ENCODE data around the gene MORN3. TPM values are rescaled to one million over a fixed set of nuclear protein-coding genes. Genes with fewer than 3 reads are reported as not detected.

The MORN3 gene
- total and polyA plus RNA-seq, 9 of the 15 experiments (the other 6 are each of a cell fraction or from before 2014, with no cell fraction given), result 0.09 to 0.27 (median 0.20) TPM

DNA sequence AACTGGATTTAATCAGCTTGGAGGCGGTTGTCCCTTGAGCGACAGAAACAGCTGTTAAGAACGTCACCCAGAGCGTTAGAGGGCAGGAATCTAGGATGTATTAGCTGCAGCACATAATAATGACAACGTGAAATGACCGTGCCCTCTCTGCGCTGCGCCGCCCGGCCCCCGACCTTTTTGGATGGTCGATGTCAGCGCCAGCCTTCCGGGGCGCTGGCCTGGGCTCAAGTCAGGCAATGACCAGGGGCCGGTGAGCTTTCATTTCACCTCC is 42.7 kb upstream of the MORN3 start (continued):
- TF ChIP-seq PCBP1 (IDR thresholded peaks at IDR 0.05; ENCODE audit: low read depth, low read length, poor library complexity, severe bottlenecking), result no peak
- TF ChIP-seq SNIP1 (IDR thresholded peaks at IDR 0.05; ENCODE audit: low read depth), result no peak
- TF ChIP-seq ILK (tag; IDR thresholded peaks at IDR 0.05; ENCODE audit: borderline replicate concordance, low read depth), result no peak
- TF ChIP-seq, protein P1, sequence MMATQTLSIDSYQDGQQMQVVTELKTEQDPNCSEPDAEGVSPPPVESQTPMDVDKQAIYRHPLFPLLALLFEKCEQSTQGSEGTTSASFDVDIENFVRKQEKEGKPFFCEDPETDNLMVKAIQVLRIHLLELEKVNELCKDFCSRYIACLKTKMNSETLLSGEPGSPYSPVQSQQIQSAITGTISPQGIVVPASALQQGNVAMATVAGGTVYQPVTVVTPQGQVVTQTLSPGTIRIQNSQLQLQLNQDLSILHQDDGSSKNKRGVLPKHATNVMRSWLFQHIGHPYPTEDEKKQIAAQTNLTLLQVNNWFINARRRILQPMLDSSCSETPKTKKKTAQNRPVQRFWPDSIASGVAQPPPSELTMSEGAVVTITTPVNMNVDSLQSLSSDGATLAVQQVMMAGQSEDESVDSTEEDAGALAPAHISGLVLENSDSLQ (IDR thresholded peaks at IDR 0.05), result peak; percentile 83
- TF ChIP-seq NUFIP1 (IDR thresholded peaks at IDR 0.05; ENCODE audit: partially characterized antibody), result no peak
- TF ChIP-seq ZNF277 (CRISPR knock-in tag; IDR thresholded peaks at IDR 0.05; ENCODE audit: borderline replicate concordance), result no peak
- TF ChIP-seq, protein P2, sequence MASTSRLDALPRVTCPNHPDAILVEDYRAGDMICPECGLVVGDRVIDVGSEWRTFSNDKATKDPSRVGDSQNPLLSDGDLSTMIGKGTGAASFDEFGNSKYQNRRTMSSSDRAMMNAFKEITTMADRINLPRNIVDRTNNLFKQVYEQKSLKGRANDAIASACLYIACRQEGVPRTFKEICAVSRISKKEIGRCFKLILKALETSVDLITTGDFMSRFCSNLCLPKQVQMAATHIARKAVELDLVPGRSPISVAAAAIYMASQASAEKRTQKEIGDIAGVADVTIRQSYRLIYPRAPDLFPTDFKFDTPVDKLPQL (IDR thresholded peaks at IDR 0.05; ENCODE audit: extremely low read depth, insufficient read length), result no peak
- peak; percentile 98 for TF ChIP-seq DACH1 (IDR thresholded peaks at IDR 0.05; ENCODE audit: partially characterized antibody)
- TF ChIP-seq FIP1L1 (IDR thresholded peaks at IDR 0.05; ENCODE audit: low read depth, low read length, poor library complexity, severe bottlenecking), result no peak
- TF ChIP-seq FOXJ3 (CRISPR knock-in tag; IDR thresholded peaks at IDR 0.05), result no peak
- no peak for TF ChIP-seq HBP1 (CRISPR knock-in tag; IDR thresholded peaks at IDR 0.05)
- TF ChIP-seq, protein P3, sequence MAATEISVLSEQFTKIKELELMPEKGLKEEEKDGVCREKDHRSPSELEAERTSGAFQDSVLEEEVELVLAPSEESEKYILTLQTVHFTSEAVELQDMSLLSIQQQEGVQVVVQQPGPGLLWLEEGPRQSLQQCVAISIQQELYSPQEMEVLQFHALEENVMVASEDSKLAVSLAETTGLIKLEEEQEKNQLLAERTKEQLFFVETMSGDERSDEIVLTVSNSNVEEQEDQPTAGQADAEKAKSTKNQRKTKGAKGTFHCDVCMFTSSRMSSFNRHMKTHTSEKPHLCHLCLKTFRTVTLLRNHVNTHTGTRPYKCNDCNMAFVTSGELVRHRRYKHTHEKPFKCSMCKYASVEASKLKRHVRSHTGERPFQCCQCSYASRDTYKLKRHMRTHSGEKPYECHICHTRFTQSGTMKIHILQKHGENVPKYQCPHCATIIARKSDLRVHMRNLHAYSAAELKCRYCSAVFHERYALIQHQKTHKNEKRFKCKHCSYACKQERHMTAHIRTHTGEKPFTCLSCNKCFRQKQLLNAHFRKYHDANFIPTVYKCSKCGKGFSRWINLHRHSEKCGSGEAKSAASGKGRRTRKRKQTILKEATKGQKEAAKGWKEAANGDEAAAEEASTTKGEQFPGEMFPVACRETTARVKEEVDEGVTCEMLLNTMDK (IDR thresholded peaks at IDR 0.05; ENCODE audit: borderline replicate concordance, insufficient read depth, low read depth, low read length, poor library complexity, severe bottlenecking), result no peak
- no peak for TF ChIP-seq CEBPG (CRISPR knock-in tag; IDR thresholded peaks at IDR 0.05)
- no peak for TF ChIP-seq CEBPG (tag; conservative IDR thresholded peaks at IDR 0.05 in 1 of 2, IDR thresholded peaks at IDR 0.05 in 1 of 2)
- TF ChIP-seq BRF1 (IDR thresholded peaks at IDR 0.05; ENCODE audit: borderline replicate concordance, extremely low read depth, insufficient read length), result no peak
- TF ChIP-seq NFIC (IDR thresholded peaks at IDR 0.05), result no peak
- TF ChIP-seq SAP30 (IDR thresholded peaks at IDR 0.05; ENCODE audit: borderline replicate concordance, insufficient read depth, low read depth, low read length, poor library complexity, severe bottlenecking), result peak; percentile 37
- no peak for TF ChIP-seq KHSRP (IDR thresholded peaks at IDR 0.05)
- no peak for TF ChIP-seq NCOA6 (IDR thresholded peaks at IDR 0.05)
- peak; percentile 31; the same call in 1 of the 2 replicates for TF ChIP-seq EP400 (IDR thresholded peaks at IDR 0.05)
